Measurements from ENCODE around the gene ATP8A2.

The ATP8A2 gene

DNA sequence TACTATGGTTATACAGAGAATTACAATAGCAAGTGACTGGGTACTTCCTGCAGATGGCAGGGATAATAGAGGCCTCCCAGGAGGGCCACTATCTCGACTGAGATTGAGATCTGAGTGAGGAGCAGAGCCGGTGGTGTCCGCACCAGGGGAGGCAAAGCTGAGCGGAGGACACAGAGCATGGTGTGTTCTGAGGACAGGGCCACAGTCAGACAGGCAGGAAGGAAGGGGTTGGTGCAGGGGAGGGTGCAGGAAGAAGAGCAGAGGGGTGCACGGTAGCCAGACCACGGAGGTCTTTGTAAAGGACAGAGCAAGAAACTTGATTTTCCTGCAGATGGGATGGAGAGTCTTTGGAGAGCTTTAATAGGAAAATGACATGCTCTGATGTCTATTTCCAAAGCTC, 527.7 kb downstream of the ATP8A2 start:
- no peak for DNase-seq

DNA sequence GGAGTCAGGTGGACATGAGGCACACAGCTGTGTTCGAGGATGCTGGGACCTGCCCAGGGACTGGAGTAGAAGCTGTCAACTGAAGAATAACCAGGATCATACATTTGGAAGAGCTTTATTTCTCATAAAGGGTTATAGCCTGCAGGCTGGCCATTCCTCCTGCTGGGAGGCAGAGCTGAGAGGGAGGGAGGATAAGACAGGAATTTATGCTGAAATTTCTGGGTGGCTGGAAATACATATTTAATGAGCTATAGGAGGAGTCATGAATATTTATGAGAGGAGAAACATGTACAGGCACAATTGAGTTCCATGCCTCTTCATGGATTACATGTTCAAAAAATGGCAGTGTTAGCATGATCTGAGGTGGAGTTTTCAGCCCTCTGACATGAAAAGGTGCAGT, 528.2 kb downstream of the ATP8A2 start:
- no peak for DNase-seq

DNA sequence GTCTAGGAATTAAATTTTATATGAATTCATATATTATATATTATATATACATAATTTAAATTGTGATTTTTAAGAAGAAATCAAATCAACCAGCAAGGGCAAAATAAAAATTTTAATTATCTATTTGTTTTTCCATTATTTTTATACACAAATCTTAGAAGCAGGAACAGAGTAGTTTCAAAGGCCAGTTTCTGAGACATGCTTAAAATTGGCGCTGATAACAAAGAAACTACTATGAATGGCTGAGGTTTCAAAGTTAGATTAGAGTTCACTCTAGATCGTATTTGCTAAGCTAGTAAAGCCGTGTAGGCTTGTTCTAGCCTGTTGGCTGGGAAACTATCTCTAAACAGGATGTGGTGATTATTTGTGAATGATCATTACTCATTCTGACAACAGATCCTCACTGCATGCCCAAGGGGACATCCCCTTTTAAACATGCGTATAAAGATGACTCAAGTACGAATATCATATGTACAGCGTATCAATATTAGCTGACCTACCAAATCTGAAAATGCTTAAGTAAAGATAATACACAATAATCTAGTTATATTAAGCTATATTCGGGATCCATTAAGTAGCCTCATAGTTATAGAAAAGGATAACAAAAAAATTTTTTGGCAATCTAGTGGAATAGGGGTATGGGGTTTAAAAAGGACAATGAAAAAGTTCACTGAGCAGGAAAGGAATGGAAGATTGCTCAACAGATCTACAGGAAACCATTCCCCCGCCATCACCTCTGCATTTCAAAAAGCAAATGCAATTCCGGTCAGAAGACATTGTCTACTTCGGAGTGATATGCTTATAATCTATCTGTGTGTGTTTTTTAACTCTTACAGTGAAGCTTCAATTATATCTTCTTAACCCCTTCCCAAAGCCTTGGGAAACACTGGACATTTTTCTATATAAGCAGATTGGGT, 529.9 kb downstream of the ATP8A2 start:
- DNase-seq: no peak

DNA sequence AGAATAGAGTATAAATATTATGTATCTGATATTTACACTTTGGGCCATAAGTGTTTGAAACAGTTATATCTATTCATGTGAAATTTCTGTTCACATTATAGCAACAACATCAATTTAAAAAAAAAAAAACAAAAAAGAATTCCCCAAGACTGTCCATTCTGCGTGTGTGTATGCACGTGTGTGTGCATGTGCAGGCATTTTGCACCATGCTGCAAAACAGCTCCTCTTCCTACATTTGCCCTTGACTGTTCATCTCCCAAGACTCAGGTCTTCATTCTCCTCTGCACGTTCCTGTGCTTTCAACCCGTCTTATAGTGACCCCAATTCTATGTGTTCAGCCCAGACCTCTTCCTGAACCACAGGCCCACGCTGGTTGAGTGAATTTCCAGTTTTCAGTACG, 530.7 kb downstream of the ATP8A2 start:
- DNase-seq: no peak

DNA sequence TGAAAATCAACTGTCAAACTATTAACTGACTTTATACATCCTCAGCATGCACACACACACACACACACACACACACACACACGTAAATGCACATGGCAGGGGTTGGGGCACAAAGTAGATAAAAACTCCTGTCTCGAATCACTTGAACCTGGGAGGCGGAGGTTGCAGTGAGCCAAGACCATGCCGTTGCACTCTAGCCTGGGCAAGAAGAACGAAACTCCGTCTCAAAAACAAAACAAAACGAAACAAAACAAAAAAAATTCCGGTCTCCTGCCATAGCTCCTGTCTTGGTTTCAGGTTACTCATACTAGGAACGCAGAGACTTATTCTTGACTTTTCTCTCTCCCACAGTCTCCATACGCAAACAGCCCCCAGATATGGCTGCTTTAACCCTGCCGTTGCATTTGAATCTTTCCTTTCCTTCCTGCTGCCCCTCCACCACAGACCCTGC, 531.1 kb downstream of the ATP8A2 start:
- DNase-seq: no peak

DNA sequence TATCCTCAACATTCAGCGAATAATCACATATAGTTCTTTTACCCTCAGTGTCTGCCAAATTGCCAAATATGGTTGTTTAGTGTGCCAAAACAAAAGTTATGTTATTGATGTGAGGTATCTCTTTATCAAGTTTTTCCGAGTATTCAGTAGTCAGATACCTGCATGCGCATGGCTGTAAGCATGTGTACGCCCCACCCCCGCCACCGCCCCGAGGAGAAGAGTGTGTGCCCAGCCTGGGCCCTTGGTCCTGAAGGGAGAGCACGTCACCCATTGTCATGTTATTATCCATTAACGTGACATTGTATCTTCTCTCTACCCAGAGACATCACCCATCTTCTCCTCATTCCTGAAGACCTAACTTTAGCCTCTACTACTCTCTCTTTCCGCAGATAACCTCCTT, 533.1 kb downstream of the ATP8A2 start:
- DNase-seq: no peak

DNA sequence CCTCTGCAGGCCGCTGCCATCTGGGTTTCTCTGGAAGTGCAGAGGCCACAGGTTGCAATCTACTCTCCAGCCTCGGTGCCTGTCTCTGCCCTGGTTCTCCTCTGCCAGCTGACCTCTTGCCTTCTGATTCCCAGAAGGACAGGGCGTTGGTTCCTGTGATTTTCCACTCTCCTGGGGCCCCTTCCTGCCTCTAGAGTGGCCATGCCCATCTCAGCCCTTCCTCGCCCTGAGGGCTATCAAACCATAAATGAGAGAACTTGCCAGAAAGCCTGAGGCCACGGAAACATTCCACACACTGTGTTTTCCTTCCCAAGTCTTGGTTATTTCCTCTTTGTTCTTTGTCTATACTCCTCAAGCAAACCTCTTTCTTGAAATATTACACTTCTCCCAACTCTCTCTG, 533.8 kb downstream of the ATP8A2 start:
- no peak for DNase-seq

DNA sequence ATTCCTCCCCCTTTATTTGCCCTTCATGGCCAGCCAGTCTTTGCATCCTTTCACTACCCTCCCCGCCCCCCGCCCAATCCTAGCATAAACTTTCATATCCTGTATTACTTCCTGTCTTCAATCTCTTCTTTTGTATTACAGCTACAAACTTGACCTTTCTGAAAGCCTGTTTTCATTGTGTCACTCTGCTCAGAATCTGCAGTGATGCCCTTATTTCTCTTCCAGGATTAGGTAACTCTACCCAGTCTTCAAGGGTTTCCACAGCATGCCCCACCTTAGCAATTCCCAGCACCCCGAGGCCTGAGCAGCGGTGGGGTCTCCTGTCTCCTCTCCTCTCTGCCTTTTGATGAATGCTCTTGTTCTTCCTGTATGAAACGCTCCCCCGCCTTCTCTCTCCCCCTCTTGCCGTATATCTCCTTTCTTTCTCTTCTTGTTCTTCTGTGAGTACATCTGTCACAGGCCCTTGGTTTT, 534.5 kb downstream of the ATP8A2 start:
- DNase-seq: no peak

DNA sequence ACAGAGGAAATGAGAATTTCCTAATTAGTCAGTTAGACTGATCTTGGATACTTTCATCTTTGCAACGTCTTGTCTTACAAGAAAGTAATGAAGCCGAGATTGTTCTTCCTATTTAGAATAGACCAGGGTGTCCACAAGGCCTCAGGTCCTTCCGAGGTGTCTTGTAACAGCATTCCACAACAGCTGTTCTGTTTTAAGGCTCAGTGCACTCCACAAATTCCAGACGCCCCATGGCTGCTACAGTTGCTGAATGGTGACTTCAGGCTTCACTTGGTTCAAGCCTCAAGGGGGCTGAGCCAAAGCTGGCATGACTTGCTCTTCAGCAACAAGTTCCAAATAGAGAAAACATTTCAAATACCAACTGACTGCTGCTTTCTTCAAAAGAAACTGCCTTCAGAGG, 536.6 kb downstream of the ATP8A2 start:
- DNase-seq: no peak

DNA sequence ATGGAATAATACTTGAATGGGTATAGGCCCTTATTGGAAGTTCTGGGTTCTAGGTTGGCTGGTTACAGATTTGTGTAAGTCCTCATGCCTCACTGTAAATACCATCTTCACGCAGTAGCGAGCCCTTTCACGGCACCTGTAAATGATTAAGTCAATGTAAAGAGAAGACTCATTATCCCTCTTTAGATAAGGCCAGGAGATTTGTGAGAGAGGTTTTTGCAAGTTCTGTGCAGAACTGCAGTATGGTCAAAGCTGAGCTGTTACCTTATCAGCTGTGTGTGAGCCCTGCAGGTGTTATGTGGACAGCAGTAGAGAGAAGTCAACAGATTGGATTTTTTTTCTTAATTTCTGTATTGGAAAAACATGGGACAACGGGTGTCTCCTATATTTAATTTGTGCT, 538.5 kb downstream of the ATP8A2 start:
- no peak for DNase-seq

DNA sequence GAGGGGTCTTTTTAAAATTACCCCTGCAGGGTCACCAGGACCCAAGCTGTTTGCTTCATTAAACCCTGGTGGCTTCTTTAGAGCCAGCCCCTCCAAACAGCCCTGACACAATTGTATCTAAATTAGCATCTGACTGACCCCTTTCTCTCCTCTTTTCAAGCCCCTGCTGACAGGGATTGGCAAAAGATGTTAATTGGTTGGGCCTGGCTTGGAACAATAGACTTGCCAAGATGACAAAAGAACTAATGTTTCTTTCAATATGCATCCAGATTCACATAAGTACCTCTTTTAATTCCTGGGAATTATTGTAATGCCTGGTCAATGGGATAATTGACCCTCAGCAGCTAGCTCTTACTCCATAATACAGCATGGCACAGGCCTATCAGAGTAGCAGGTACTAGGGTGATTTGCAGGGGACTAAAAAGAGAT, 539.2 kb downstream of the ATP8A2 start:
- peak; percentile 73 for DNase-seq

DNA sequence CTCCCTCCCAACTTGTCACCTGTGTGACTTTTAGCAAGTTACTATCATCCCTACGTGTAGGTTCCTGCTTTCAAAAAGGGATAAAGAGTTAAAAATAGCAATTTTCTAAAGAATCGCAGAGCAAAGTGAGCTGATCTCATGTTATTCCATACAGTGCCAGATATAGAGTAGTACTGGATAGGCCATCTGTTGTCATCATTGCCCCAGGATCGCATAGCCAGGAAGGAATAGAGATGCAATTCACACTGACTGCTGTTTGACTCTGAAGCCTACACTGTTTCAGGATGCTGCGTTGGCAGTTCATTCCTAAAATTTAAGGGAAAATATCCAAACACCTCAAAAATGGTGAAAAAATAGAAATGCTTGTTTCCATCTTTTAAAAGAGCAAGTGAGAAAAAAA, 541.2 kb downstream of the ATP8A2 start:
- DNase-seq: no peak

DNA sequence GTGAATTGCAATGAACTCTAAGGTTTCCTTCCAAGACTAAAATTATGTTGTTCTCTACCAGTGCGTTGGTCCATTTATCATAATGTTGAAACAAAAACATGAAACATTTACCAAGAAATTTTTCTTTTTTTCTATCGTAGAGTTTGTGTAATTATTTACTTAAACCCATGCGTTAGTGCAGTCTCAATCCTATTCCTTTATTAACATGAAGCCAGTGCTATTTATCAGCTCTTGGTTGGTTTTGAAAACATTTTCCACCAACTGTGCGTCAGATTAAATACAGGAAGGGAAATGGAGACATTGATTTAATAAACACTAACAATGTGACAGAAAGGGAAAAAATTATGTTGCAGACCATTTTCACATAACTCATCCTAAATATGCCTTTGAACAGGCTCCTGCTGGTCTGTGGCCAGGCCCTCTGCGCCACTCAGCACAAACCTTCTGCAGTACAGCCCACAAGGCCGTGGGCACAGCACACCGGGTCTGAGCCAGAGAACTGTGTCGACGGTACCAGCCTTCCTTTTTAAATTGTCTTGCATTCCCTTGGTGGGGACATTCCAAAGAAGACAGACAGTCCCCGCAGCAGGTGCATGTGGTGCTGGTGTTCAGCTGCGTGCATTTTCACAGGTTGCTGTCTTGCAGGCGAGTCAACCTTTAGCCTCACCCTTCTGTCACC, 544.2 kb downstream of the ATP8A2 start:
- no peak for DNase-seq

DNA sequence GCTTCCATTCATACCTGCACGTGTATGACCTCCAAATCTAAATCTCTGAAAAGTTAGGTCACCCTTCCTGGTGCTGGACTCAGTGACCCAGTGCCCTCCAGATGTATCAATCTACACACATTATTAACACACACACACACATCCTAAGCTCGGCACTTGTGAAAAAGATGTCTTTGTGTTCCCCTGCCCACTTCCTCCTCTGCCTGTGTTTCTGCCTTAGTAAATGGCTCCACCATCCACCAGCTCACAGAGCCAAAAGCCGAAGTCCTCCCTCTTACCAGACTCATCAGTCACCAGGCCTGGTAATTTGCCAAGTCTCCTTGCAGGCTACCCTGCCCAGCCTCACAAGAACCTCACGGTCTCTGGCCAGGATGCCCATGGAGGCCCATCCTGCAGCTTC, 548.5 kb downstream of the ATP8A2 start:
- DNase-seq: no peak

DNA sequence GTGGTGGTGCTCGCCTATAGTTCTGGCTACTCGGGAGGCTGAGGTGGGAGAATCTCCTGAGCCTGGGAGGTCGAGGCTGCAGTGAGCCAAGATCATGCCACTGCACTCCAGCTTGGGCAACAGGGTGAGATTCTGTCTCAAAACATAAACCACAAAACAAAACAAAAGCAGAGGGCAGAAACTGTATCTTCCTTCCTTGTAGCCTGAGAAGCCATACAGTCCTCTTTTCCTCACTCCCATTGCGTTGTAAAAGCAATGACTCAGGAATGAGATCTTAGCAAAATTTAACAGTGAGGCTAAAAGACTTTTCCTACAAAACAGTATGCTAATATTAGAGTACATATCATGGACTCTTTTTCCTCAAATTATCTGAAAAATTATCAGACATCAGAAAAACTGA, 549.2 kb downstream of the ATP8A2 start:
- no peak for DNase-seq

DNA sequence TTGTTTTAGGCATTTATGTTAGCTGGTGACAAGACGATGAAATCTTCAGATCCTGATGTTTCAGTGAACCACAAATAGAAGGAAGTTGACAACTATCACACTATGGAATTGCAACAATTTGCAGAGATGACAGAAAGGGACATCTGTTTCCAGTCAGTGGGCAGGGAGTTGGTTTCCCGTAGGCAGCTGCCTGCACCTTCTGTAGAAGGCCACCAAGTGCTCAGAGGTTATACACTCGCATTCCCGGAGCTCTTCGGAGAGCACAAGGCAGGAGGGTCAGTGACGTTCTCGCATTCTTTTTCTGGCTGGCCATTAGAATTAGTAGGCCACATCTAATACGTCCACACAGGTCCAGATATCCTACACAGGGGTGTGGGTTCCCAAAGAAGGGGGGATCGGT, 550.6 kb downstream of the ATP8A2 start:
- no peak for DNase-seq

DNA sequence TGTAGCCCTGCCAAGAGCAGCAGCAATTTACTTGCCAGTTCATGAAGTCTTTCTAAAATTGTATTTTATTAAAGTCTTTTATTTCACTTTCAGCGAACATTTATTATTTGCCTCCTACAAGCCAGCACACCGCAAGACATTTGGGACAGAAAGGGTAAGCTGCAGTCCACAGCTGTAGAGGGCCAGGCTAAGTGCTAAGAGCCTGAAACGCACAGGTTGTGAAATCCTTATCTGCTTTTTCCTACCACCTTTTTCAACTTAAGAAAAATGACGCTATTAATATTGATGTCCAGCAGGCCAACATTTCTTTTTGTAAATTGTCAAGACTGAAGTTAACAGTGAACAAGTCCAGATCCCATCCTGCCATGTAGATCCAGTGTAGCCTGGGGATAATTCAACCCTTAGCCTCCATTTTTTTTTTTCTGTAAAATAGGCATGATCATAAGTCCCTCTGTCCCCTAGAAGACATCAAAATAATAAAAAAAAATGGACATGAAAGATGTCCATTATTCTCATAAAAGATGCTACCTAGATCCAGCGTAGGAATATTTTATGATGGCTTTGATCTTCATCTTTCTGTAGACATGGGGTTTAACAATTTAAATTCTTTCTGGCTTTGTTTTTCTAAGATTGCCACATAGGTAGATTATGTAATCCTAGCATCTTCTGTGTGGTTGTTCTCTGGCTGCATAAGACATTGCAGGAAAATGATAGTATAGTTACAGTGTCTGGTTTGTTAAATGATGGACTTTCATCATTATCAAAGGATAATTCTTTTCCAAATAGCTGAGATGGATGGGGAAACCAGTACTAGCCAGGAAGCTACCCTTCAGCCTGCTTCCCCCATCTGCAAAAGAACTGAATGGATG, 551.7 kb downstream of the ATP8A2 start:
- no peak for DNase-seq

DNA sequence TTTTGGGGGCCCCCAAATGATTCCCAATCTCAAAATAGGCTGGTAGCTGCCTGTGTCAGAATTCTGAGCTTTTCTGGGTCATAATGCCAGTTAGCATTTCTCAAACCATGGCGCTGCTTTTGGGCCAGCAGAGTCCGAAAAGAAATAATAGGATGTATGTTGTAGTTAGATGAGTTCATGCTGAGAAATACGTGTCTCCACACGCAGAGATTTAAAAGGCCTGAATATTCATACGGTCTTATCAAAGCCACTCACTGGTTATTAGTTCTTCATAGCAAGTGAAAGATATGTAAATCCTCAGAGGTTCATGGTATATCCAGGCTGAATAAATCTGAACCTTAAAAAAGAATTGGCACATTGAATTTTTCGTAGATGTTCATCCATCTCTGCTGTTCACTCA, 555.6 kb downstream of the ATP8A2 start:
- no peak for DNase-seq

DNA sequence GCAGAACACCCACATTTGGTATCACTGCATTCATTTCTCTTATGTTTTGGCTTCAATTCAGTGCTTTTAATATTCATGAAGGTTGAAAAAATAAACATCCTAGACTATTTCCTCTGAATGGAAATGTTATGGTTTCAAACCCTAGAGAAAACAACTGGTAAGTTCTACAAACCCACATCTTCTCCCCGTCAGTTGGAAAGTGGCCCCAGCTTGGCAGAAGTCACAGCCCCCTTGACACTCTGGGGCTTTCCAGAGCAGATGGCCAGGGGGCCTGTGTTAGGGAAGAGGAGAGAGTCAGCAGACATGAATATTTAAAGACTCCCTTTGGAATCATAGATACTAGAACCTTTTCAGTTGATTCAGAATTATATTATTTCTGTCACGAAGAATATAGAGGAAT, 556.2 kb downstream of the ATP8A2 start:
- DNase-seq: no peak

DNA sequence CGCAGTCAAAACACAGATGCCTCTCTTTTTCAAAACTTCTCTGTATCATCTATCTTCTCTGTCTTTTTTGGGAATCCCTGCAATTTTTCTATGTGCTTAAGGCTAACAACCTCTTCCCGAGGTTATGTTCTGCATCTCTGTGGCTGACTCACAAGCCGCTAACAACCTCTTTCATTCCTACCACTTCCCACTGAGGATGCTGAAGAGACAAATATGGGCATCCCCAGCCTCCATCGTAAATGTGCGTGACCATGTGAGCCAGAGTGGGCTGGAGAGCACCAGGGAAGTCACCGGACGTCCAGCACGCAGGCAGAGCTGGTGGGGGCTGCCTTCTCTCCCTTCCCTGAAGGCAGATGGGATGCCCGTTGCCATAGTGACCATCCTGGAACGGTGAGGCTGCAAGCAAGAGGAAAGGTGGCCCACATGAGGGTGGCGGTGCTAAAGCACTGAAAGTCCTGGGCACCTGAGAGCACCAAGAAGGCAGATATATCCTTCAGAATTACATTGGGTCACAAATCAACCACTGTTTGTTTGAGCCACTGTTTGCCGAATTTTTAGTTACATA, 557.2 kb downstream of the ATP8A2 start:
- no peak for DNase-seq

DNA sequence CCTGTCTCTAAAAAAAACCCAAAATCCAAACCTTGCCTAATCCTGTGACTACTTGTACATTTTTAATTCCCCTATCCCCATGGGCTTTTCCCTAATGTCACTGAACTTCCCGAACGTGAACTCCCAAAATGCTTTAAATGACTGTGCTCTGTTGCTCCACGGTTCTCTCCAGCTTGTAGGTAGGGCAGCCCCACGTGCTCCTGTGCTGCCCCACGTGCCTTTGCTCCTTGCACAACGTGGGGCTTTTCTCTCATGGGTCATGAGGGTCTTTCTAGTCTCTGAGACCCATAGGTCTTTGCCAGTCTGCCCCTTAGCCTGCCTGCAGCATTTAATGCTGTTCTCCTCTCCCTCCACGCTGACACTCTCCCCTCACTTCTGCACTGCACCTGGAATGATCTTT, 558.0 kb downstream of the ATP8A2 start:
- no peak for DNase-seq

DNA sequence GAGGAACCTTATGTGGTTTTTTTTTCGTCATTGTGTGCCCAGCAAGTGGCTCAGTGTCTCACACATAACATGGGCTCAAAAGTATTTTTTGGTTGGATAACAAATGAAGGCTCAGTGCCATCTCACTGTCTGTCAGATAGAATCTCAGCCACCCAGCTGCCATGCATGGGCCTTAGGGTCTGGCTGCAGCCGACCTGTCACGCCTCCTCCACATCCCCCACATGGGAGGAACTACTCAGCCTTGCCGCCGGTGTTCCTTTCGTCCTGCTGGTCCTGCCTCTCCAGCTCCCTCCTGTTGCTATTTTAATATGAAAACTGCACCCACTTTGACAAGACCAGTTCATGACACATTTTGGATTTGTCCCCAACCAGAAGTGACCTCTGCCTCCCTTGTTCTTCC, 558.9 kb downstream of the ATP8A2 start:
- no peak for DNase-seq

DNA sequence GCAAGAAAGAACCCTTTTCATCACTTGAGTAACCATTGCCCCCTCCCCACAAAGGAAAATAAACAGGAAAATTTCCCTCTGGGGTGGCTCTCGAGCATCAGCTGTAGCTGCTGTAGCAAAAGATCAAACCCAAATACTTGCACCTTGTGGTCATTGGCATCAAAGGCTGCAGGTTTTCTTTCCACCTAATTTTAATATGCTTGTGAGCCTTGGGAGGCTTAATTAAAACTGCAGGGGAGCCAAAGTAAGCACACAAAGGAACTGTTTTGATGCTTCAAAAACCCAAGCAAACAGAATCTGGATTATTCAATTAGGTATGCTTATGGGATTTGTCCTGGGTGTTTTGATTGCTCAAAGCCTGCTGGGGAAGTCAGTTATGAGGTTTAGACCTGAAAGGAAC, 560.6 kb downstream of the ATP8A2 start:
- no peak for DNase-seq
